Measurements from ENCODE around the gene PLAGL1.

Gene PLAGL1

GRCh38 chr6:143961886-143962878 lies 45.9 kb downstream of the PLAGL1 start:
- Histone ChIP-seq H3K4me1 (ENCODE audit: control insufficient read depth in 1 of 2, insufficient read depth in 1 of 2, low read depth in 1 of 2, low read length in 1 of 2) (peaks cover 0 to 13% of the 10 kb centered on the region in 2 experiments), H3K27me3 (no peaks in the 10 kb centered on the region), H3K36me3 (peaks cover 35% of the 10 kb centered on the region), H3K27ac (no peak overlapping the region), H3K9me3 (no peaks in the 10 kb centered on the region), H3K4me3 (ENCODE audit: low read depth in 1 of 2, low read length in 1 of 2) (no peak overlapping the region)
- no peak for TF ChIP-seq CTCF (IDR thresholded peaks at IDR 0.05)

- TF ChIP-seq CTCF (IDR thresholded peaks at IDR 0.05), result no peak
- Histone ChIP-seq H3K36me3 (peaks cover 35% of the 10 kb centered on the region), H3K4me1 (ENCODE audit: control insufficient read depth in 1 of 2, insufficient read depth in 1 of 2, low read depth in 1 of 2, low read length in 1 of 2) (peaks cover 0 to 9% of the 10 kb centered on the region in 2 experiments), H3K27ac (no peak overlapping the region), H3K9me3 (no peaks in the 10 kb centered on the region), H3K4me3 (ENCODE audit: low read depth in 1 of 2, low read length in 1 of 2) (no peak overlapping the region), H3K27me3 (no peaks in the 10 kb centered on the region)
Observed at GRCh38 chr6:143961066-143961465, 47.0 kb downstream of the PLAGL1 start.

- TF ChIP-seq CTCF (IDR thresholded peaks at IDR 0.05), result no peak
- no peaks in the 10 kb centered on the region for H3K27me3 ChIP-seq
- H3K9me3 ChIP-seq, result no peaks in the 10 kb centered on the region
- H3K4me3 ChIP-seq (ENCODE audit: low read depth in 1 of 2, low read length in 1 of 2), result no peak overlapping the region
- peaks cover 35% of the 10 kb centered on the region for H3K36me3 ChIP-seq
- no peak overlapping the region for H3K27ac ChIP-seq
- no peaks in the 10 kb centered on the region for H3K4me1 ChIP-seq (ENCODE audit: control insufficient read depth in 1 of 2, insufficient read depth in 1 of 2, low read depth in 1 of 2, low read length in 1 of 2)
Observed at GRCh38 chr6:143959927-143960326, 48.1 kb downstream of the PLAGL1 start.

- Histone ChIP-seq H3K9me3 (no peaks in the 10 kb centered on the region), H3K27me3 (no peaks in the 10 kb centered on the region), H3K4me3 (ENCODE audit: low read depth in 1 of 2, low read length in 1 of 2) (no peak overlapping the region), H3K36me3 (peaks cover 25% of the 10 kb centered on the region), H3K4me1 (ENCODE audit: control insufficient read depth in 1 of 2, insufficient read depth in 1 of 2, low read depth in 1 of 2, low read length in 1 of 2) (no peaks in the 10 kb centered on the region), H3K27ac (no peak overlapping the region)
- TF ChIP-seq CTCF (IDR thresholded peaks at IDR 0.05), result no peak
Observed at GRCh38 chr6:143958839-143959399, 49.1 kb downstream of the PLAGL1 start.

- TF ChIP-seq CTCF (IDR thresholded peaks at IDR 0.05), result no peak
- H3K27me3 ChIP-seq, result no peaks in the 10 kb centered on the region
- H3K9me3 ChIP-seq, result no peaks in the 10 kb centered on the region
- peaks cover 20% of the 10 kb centered on the region for H3K36me3 ChIP-seq
- H3K4me1 ChIP-seq (ENCODE audit: control insufficient read depth in 1 of 2, insufficient read depth in 1 of 2, low read depth in 1 of 2, low read length in 1 of 2), result no peaks in the 10 kb centered on the region
- no peak overlapping the region for H3K4me3 ChIP-seq (ENCODE audit: low read depth in 1 of 2, low read length in 1 of 2)
- no peak overlapping the region for H3K27ac ChIP-seq
Observed at GRCh38 chr6:143957679-143958274, 50.3 kb downstream of the PLAGL1 start.
